H9 (cell line): ENCODE measurements around the gene NMUR1. TPM values are rescaled to one million over a fixed set of nuclear protein-coding genes. Genes with fewer than 3 reads are reported as not detected.

Source experiments
- DNase-seq: peaks from one replicate; pipeline ENCODE4 v3.0.0-alpha.2; 2017
- H2AFZ ChIP-seq: one replicate; pipeline ENCODE4 v1.6.1; 2013; ENCODE audit warnings: mild to moderate bottlenecking, low read length, control low read depth, moderate library complexity
- H2AK5ac ChIP-seq: 2 replicates; pipeline ENCODE4 v1.6.1; 2013; ENCODE audit warnings: low read length, control low read depth, mixed read lengths; ENCODE audit not compliant: insufficient read length
- H2BK120ac ChIP-seq: one replicate; pipeline ENCODE4 v1.6.1; 2013; ENCODE audit warnings: low read depth, mild to moderate bottlenecking, low read length, control low read depth, inconsistent platforms; ENCODE audit not compliant: poor library complexity, severe bottlenecking
- H2BK12ac ChIP-seq: 2 replicates; pipeline ENCODE4 v1.6.1; 2013; ENCODE audit warnings: low read length, control low read depth, mixed read lengths, low read depth; ENCODE audit not compliant: insufficient read length
- H2BK15ac ChIP-seq: 2 replicates; pipeline ENCODE4 v1.6.1; 2013; ENCODE audit warnings: low read depth, low read length, control low read depth
- H2BK20ac ChIP-seq: one replicate; pipeline ENCODE4 v1.6.1; 2013; ENCODE audit warnings: low read depth, mild to moderate bottlenecking, low read length, control low read depth, inconsistent platforms; ENCODE audit not compliant: poor library complexity, severe bottlenecking
- H2BK5ac ChIP-seq: 2 replicates; pipeline ENCODE4 v1.6.1; 2013; ENCODE audit warnings: low read length, control low read depth, mixed read lengths; ENCODE audit not compliant: insufficient read length
- H3K14ac ChIP-seq: 2 replicates; pipeline ENCODE4 v1.6.1; 2013; ENCODE audit warnings: low read length, control low read depth; ENCODE audit not compliant: insufficient read depth
- H3K18ac ChIP-seq: 2 replicates; pipeline ENCODE4 v1.6.1; 2013; ENCODE audit warnings: low read depth, mild to moderate bottlenecking, mixed read lengths, low read length, control low read depth; ENCODE audit not compliant: insufficient read length
- H3K23ac ChIP-seq: 2 replicates; pipeline ENCODE4 v1.6.1; 2013; ENCODE audit warnings: low read length, control low read depth, mixed read lengths, low read depth; ENCODE audit not compliant: insufficient read length
- H3K23me2 ChIP-seq: 2 replicates; pipeline ENCODE4 v1.6.1; 2013; ENCODE audit warnings: low read depth, mild to moderate bottlenecking, mixed read lengths, low read length, control low read depth; ENCODE audit not compliant: insufficient read length, poor library complexity, severe bottlenecking
- H3K27ac ChIP-seq: 2 replicates; pipeline ENCODE4 v1.5.1; 2013; ENCODE audit warnings: low read length, control low read depth, mixed read lengths, low read depth; ENCODE audit not compliant: insufficient read length
- H3K27me3 ChIP-seq: 2 replicates; pipeline ENCODE4 v1.6.1; 2013; ENCODE audit warnings: low read length, control low read depth, inconsistent platforms; ENCODE audit not compliant: insufficient read depth
- H3K4ac ChIP-seq: 2 replicates; pipeline ENCODE4 v1.6.1; 2013; ENCODE audit warnings: low read depth, mild to moderate bottlenecking, control low read depth, inconsistent platforms, low read length, moderate library complexity
- H3K4me1 ChIP-seq: 2 replicates; pipeline ENCODE4 v1.6.1; 2013; ENCODE audit warnings: low read length, control low read depth, inconsistent platforms; ENCODE audit not compliant: insufficient read depth
- H3K4me2 ChIP-seq: 2 replicates; pipeline ENCODE4 v1.6.1; 2013; ENCODE audit warnings: low read length, control low read depth, mixed read lengths; ENCODE audit not compliant: insufficient read length, insufficient read depth
- H3K56ac ChIP-seq: 2 replicates; pipeline ENCODE4 v1.6.1; 2013; ENCODE audit warnings: low read depth, mild to moderate bottlenecking, mixed read lengths, low read length, control low read depth; ENCODE audit not compliant: insufficient read length
- H3K79me1 ChIP-seq: 2 replicates; pipeline ENCODE4 v1.6.1; 2013; ENCODE audit warnings: low read depth, mild to moderate bottlenecking, moderate library complexity, low read length, control low read depth, inconsistent platforms; ENCODE audit not compliant: insufficient read depth, poor library complexity, severe bottlenecking
- H3K79me2 ChIP-seq: 2 replicates; pipeline ENCODE4 v1.6.1; 2013; ENCODE audit warnings: low read length, control low read depth, inconsistent platforms; ENCODE audit not compliant: insufficient read depth
- H3K9ac ChIP-seq: 2 replicates; pipeline ENCODE4 v1.6.1; 2013; ENCODE audit warnings: low read length, control low read depth, mixed read lengths; ENCODE audit not compliant: insufficient read length; ENCODE audit errors: extremely low read depth
- H3K9me3 ChIP-seq: one replicate; pipeline ENCODE4 v1.6.1; 2013; ENCODE audit warnings: low read depth, low read length, inconsistent platforms; ENCODE audit not compliant: control insufficient read depth
- H3T11ph ChIP-seq: one replicate; pipeline ENCODE4 v1.6.1; 2013; ENCODE audit warnings: mild to moderate bottlenecking, low read length, control low read depth, inconsistent platforms
- H4K20me1 ChIP-seq: one replicate; pipeline ENCODE4 v1.6.1; 2013; ENCODE audit not compliant: control insufficient read depth, insufficient read length, insufficient read depth
- H4K5ac ChIP-seq: 2 replicates; pipeline ENCODE4 v1.6.1; 2013; ENCODE audit warnings: low read depth, mild to moderate bottlenecking, mixed read lengths, low read length, control low read depth; ENCODE audit not compliant: insufficient read length
- H4K8ac ChIP-seq: replicated peaks from 2 replicates; pipeline ENCODE4 v1.6.1; 2013; ENCODE audit warnings: low read length, control low read depth, mixed read lengths, low read depth; ENCODE audit not compliant: insufficient read length
- H4K91ac ChIP-seq: 2 replicates; pipeline ENCODE4 v1.6.1; 2013; ENCODE audit warnings: low read depth, mild to moderate bottlenecking, moderate library complexity, mixed read lengths, low read length, control low read depth; ENCODE audit not compliant: insufficient read length
- H3K27ac Mint-ChIP-seq, 3 experiments: 2 replicates in 2 of 3; 3 replicates in 1 of 3; pipeline ENCODE4 v1.8.0; 2020 to 2021; ENCODE audit warnings: mixed read lengths in 3 of 3, mild to moderate bottlenecking in 1 of 3, moderate library complexity in 1 of 3
- H3K27me3 Mint-ChIP-seq: 2 replicates; pipeline ENCODE4 v1.8.0; 2021; ENCODE audit warnings: low read depth, mild to moderate bottlenecking, moderate library complexity, mixed read lengths
- H3K36me3 Mint-ChIP-seq, 3 experiments: 2 replicates in 2 of 3; 3 replicates in 1 of 3; pipeline ENCODE4 v1.8.0; 2020 to 2021; ENCODE audit warnings: low read depth in 3 of 3, mixed read lengths in 3 of 3; ENCODE audit not compliant: insufficient read depth in 1 of 3
- H3K4me1 Mint-ChIP-seq, 2 experiments: 2 replicates each; pipeline ENCODE4 v1.8.0; 2020; ENCODE audit warnings: mixed read lengths in 2 of 2
- H3K4me3 Mint-ChIP-seq, 2 experiments: 2 replicates in 1 of 2; 3 replicates in 1 of 2; pipeline ENCODE4 v1.8.0; 2020 to 2021; ENCODE audit warnings: mild to moderate bottlenecking in 2 of 2, mixed read lengths in 2 of 2, moderate library complexity in 1 of 2
- H3K9me3 Mint-ChIP-seq, 2 experiments: 2 replicates in 1 of 2; 3 replicates in 1 of 2; pipeline ENCODE4 v1.8.0; 2020; ENCODE audit warnings: mild to moderate bottlenecking in 2 of 2, mixed read lengths in 2 of 2, moderate library complexity in 1 of 2
- WGBS: extraction: QIAGEN DNeasy Blood & Tissue Kit; methylation state at CpG from one replicate; pipeline ENCODE4 v1.1.7; 2013; ENCODE audit warnings: missing lambda C conversion rate, low lambda C conversion rate, mixed read lengths; ENCODE audit not compliant: insufficient read length; ENCODE audit errors: extremely low coverage; 5-methylcytosine and 5-hydroxymethylcytosine counted together
- total RNA-seq: library from RNA; stranded (reverse); gene quantifications from 2 replicates; pipeline ENCODE4 v1.2.1, GENCODE V29; 2021
- TF ChIP-seq, protein P1 (sequence below): fragments of 200-600 bp; sonication (generic); conservative IDR thresholded peaks from 3 replicates; pipeline ENCODE4 v1.8.0; 2021; ENCODE audit warnings: antibody characterized with exemption, mild to moderate bottlenecking

The NMUR1 gene
- total RNA-seq, 1 experiment from 2014 or later = 0.20 TPM

DNA sequence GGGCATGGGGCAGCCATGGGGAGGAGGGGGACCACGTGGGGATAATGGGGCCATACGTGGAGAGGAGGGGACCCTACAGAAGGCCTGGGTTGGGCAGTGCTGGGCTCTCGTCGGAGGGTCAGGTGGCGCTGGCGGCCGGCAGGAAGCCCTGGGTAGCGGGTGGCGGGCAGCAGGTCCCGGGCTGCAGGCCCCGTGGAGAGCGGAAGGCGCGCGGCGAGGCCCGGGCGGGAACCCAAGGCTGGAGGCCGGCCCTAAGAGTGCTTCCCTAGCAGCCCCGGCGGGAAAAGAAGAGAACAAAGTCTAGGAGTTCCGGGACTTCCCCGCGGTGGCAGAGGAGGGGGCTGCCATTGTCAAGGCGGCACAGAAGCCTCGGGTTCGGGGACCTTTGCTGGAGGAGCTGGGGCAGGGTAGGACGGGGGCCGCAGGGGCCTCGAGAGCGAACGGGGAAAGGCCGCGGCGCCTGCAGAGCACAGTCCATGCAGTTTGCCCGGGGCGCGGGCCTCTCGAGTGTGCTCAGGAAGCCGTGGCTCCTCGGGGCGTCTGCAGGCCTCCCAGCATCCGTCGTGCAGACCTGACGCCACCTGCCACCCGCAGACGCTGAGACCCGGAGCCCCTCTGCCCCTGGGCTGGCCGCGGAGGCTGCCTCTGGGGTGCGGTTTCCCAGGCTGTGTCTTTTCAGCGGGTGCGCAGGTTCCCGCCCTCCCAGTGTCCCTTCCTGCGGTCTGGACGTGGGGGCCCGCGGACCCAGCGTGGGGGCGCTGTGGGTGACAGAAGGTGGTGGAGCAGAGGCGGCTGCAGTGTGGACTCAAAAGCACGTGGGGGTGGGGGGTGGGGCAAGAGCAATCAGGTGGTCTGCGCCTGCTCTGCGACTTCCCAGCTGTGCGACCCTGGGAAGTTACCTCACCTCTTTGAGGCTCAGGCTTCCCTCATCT is 46.6 kb downstream of the NMUR1 start:
- no peaks in the 10 kb centered on the region for H3K23me2 ChIP-seq
- no peak overlapping the region for H2AFZ ChIP-seq
- no peak overlapping the region for H3K23ac ChIP-seq
- H3K4me2 ChIP-seq = no peak overlapping the region
- H3K9ac ChIP-seq = no peak overlapping the region
- H2BK20ac ChIP-seq = no peak overlapping the region
- H2AK5ac ChIP-seq = no peak overlapping the region
- H3K27me3 Mint-ChIP-seq = peaks cover 4% of the 10 kb centered on the region; the same call in 1 of the 2 replicates
- peaks cover 5 to 6% (median 6%) of the 10 kb centered on the region in 3 experiments; a peak in 6 of 7 replicates for H3K36me3 Mint-ChIP-seq
- peaks cover 9 to 11% of the 10 kb centered on the region in 2 experiments for H3K9me3 Mint-ChIP-seq
- no peak overlapping the region for H4K91ac ChIP-seq
- no peaks in the 10 kb centered on the region for H3K4me1 ChIP-seq
- DNase-seq = peak; percentile 64
- no CpG with 5 or more reads among the region's 65 CpGs for WGBS
- no peak overlapping the region for H4K8ac ChIP-seq
- H2BK12ac ChIP-seq = no peak overlapping the region
- H3K27me3 ChIP-seq = no peaks in the 10 kb centered on the region; the same call in 1 of the 2 replicates
- H3K27ac Mint-ChIP-seq = no peak overlapping the region
- H2BK5ac ChIP-seq = no peak overlapping the region
- H3K79me2 ChIP-seq = no peaks in the 10 kb centered on the region
- H3K4ac ChIP-seq = no peak overlapping the region
- no peak overlapping the region for H3K56ac ChIP-seq
- H2BK15ac ChIP-seq = no peak overlapping the region
- H3K4me1 Mint-ChIP-seq = peaks cover 0 to 5% of the 10 kb centered on the region in 2 experiments; a peak in 1 of 4 replicates
- no peak overlapping the region for H3K14ac ChIP-seq
- no peak overlapping the region for H4K5ac ChIP-seq
- peaks cover 3% of the 10 kb centered on the region for H3K9me3 ChIP-seq
- no peak overlapping the region for H3K4me3 Mint-ChIP-seq
- TF ChIP-seq, protein P1, sequence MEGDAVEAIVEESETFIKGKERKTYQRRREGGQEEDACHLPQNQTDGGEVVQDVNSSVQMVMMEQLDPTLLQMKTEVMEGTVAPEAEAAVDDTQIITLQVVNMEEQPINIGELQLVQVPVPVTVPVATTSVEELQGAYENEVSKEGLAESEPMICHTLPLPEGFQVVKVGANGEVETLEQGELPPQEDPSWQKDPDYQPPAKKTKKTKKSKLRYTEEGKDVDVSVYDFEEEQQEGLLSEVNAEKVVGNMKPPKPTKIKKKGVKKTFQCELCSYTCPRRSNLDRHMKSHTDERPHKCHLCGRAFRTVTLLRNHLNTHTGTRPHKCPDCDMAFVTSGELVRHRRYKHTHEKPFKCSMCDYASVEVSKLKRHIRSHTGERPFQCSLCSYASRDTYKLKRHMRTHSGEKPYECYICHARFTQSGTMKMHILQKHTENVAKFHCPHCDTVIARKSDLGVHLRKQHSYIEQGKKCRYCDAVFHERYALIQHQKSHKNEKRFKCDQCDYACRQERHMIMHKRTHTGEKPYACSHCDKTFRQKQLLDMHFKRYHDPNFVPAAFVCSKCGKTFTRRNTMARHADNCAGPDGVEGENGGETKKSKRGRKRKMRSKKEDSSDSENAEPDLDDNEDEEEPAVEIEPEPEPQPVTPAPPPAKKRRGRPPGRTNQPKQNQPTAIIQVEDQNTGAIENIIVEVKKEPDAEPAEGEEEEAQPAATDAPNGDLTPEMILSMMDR = no peak
- H4K20me1 ChIP-seq = no peaks in the 10 kb centered on the region
- no peak overlapping the region for H3K27ac ChIP-seq
- H3T11ph ChIP-seq = no peak overlapping the region
- no peak overlapping the region for H3K18ac ChIP-seq
- H3K79me1 ChIP-seq = no peaks in the 10 kb centered on the region
- H2BK120ac ChIP-seq = no peak overlapping the region
